GM12878 (cell line): Measurements from ENCODE around the gene E2F2. TPM values are rescaled to one million over a fixed set of nuclear protein-coding genes. Genes with fewer than 3 reads are reported as not detected.

ENCODE experiments used
- ATAC-seq: fragments of 200-7000 bp; cut with Tn5 transposase; 3 replicates; pipeline ENCODE4 v1.9.1; 2020; ENCODE audit warnings: mild to moderate bottlenecking, moderate library complexity
- BruUV-seq: library from RNA; stranded (reverse); fragments of 400-500 nt; replicated peaks from 2 replicates; lab custom pipeline; 2021; lab: Mats Ljungman, UMichigan
- CTCF ChIA-PET: fragments of 300-600 bp; sonication (Branson Sonifier 250); formaldehyde crosslinking; extraction: SDS; loops from one replicate; lab custom pipeline; 2021; ENCODE audit warnings: inconsistent platforms; lab: Yijun Ruan, JAX
- POLR2A ChIA-PET: fragments of 350-600 bp; formaldehyde crosslinking; extraction: SDS; loops from one replicate; lab custom pipeline; 2021; ENCODE audit warnings: inconsistent platforms; lab: Charles Lee
- RAD21 ChIA-PET: fragments of 300-600 bp; sonication (Branson Sonifier 250); formaldehyde crosslinking; loops from one replicate; lab custom pipeline; 2023; ENCODE audit warnings: antibody characterized with exemption; ENCODE audit not compliant: unreplicated experiment; lab: Charles Lee
- SMC1A ChIA-PET: fragments of 300-600 bp; sonication (Branson Sonifier 250); formaldehyde crosslinking; loops from one replicate; lab custom pipeline; 2023; ENCODE audit not compliant: unreplicated experiment, uncharacterized antibody; lab: Charles Lee
- DNase-seq: peaks from one replicate; pipeline ENCODE4 v3.0.0-alpha.2; 2011; ENCODE audit warnings: low read depth, low spot score
- FAIRE-seq: peaks from 3 replicates; lab custom pipeline; 2011; peaks lifted over from hg19 to GRCh38; lab: Jason Lieb, UNC
- H2AFZ ChIP-seq: 2 replicates; pipeline ENCODE4 v1.6.0; 2011; ENCODE audit warnings: low read depth, low read length, control low read depth; ENCODE audit not compliant: control insufficient read depth
- H3K27ac ChIP-seq: 2 replicates; pipeline ENCODE4 v1.5.1; 2011; ENCODE audit warnings: control low read depth; ENCODE audit not compliant: control insufficient read depth, insufficient read depth
- H3K27me3 ChIP-seq, 2 experiments: replicated peaks in 1 of 2; 2 replicates each; pipeline versions ENCODE4 v1.6.0 to v1.6.1; 2011; ENCODE audit warnings: low read length in 1 of 2; ENCODE audit not compliant: control insufficient read depth in 2 of 2, insufficient read depth in 2 of 2
- H3K36me3 ChIP-seq, 2 experiments: 2 replicates each; pipeline ENCODE4 v1.5.1; 2011; ENCODE audit warnings: low read length in 1 of 2; ENCODE audit not compliant: control insufficient read depth in 2 of 2, insufficient read depth in 2 of 2
- H3K4me1 ChIP-seq: 2 replicates; pipeline ENCODE4 v1.6.1; 2011; ENCODE audit warnings: mild to moderate bottlenecking, low read length, moderate library complexity, mixed read lengths; ENCODE audit not compliant: control insufficient read depth, insufficient read depth
- H3K4me2 ChIP-seq: 2 replicates; pipeline ENCODE4 v1.6.0; 2011; ENCODE audit warnings: control low read depth; ENCODE audit not compliant: control insufficient read depth, insufficient read depth
- H3K4me3 ChIP-seq: fragments of 200-600 bp; sonication (generic); 2 replicates; pipeline ENCODE4 v1.5.1; 2016
- H3K79me2 ChIP-seq: 2 replicates; pipeline ENCODE4 v1.6.0; 2011; ENCODE audit warnings: low read length; ENCODE audit not compliant: control insufficient read depth, insufficient read depth
- H3K9ac ChIP-seq: 2 replicates; pipeline ENCODE4 v1.8.0; 2011; ENCODE audit warnings: low read length, control low read depth, mixed read lengths; ENCODE audit not compliant: control insufficient read depth, insufficient read depth
- H3K9me3 ChIP-seq: replicated peaks from 3 replicates; pipeline ENCODE4 v1.5.1; 2011; ENCODE audit warnings: mild to moderate bottlenecking, low read length; ENCODE audit not compliant: control insufficient read depth, insufficient read depth
- H4K20me1 ChIP-seq: 2 replicates; pipeline ENCODE4 v1.6.0; 2011; ENCODE audit not compliant: control insufficient read depth, insufficient read depth
- E2F4 ChIP-seq: IDR thresholded peaks from 2 replicates; pipeline ENCODE4 v1.6.1; 2012; ENCODE audit warnings: low read depth, low read length, improper control_type of control experiment
- MTA3 ChIP-seq: IDR thresholded peaks from 2 replicates; pipeline ENCODE4 v1.6.1; 2012; ENCODE audit warnings: low read length, inconsistent platforms, borderline replicate concordance
- NBN ChIP-seq: fragments of 450-650 bp; IDR thresholded peaks from 2 replicates; pipeline ENCODE4 v1.6.1; 2016
- NR2C2 ChIP-seq: IDR thresholded peaks from 2 replicates; pipeline ENCODE4 v1.6.1; 2011; ENCODE audit warnings: borderline replicate concordance, low read depth; ENCODE audit not compliant: control insufficient read depth, insufficient read length
- POLR2AphosphoS2 ChIP-seq: IDR thresholded peaks from 2 replicates; pipeline ENCODE4 v1.6.1; 2011; ENCODE audit warnings: low read depth, mild to moderate bottlenecking, low read length, improper control_type of control experiment, moderate library complexity
- RCOR1 ChIP-seq: conservative IDR thresholded peaks from 2 replicates; pipeline ENCODE4 v1.6.1; 2012; ENCODE audit warnings: low read depth, low read length, improper control_type of control experiment
- SUZ12 ChIP-seq: fragments of 200-600 bp; sonication (generic); IDR thresholded peaks from one replicate; pipeline ENCODE4 v1.6.1; 2018; ENCODE audit warnings: antibody characterized with exemption, mild to moderate bottlenecking; ENCODE audit not compliant: unreplicated experiment
- WGBS: methylation state at CpG from one replicate; pipeline ENCODE4 v1.1.6; 2016; ENCODE audit warnings: low lambda C conversion rate; ENCODE audit not compliant: insufficient replicate concordance, insufficient coverage; ENCODE audit errors: missing lambda C conversion rate; 5-methylcytosine and 5-hydroxymethylcytosine counted together
- in situ Hi-C: fragments of 300-500 bp; cut with MboI; formaldehyde crosslinking; loops from 9 replicates; pipeline ENCODE4 v1.14.3; 2018; ENCODE audit warnings: mixed read lengths
- intact Hi-C: fragments of 100-400 bp; cut with micrococcal nuclease; formaldehyde crosslinking; loops from one replicate; pipeline ENCODE4 v1.14.2; 2022; ENCODE audit not compliant: unreplicated experiment
- polyA plus RNA-seq, 11 experiments: library from polyadenylated mRNA; depleted of rRNA in 4 of 11; unstranded in 6 of 11; stranded (reverse) in 5 of 11; fragments of >200 nt; fragmentation: Nextera tagmentation in 4 of 11; fragmentation: Illumina TruSeq in 1 of 11; extraction: Ambion mirVana in 4 of 11; extraction: Trizol in 1 of 11; gene quantifications; 1 replicate in 1 of 11; 2 replicates in 10 of 11; pipeline versions ENCODE4 v1.2.1 to v1.2.3, GENCODE V29; 2011 to 2016; ENCODE audit warnings: inconsistent platforms in 2 of 11, missing spikeins in 2 of 11, low read depth in 1 of 11
- total RNA-seq, 4 experiments: library from RNA; depleted of rRNA in 3 of 4; stranded (reverse); fragments of >200 nt in 3 of 4; fragmentation: Illumina TruSeq in 1 of 4; extraction: Trizol in 1 of 4; gene quantifications; 2 replicates each; pipeline versions ENCODE4 v1.2.1 to v1.2.3, GENCODE V29; 2013 to 2021
- TF ChIP-seq, protein P1 (sequence below): IDR thresholded peaks from 2 replicates; pipeline ENCODE4 v1.6.1; 2011; ENCODE audit warnings: borderline replicate concordance, low read depth, mild to moderate bottlenecking, moderate library complexity, low read length; ENCODE audit not compliant: insufficient read depth, poor library complexity, severe bottlenecking
- TF ChIP-seq, protein P2 (sequence below): fragments of 450-650 bp; IDR thresholded peaks from 2 replicates; pipeline ENCODE4 v1.6.1; 2014; ENCODE audit warnings: mild to moderate bottlenecking

Gene E2F2
- total and polyA plus RNA-seq, 10 of the 15 experiments (the other 5 are each of a cell fraction or from before 2014, with no cell fraction given): 3.8 to 27.2 (median 14.6) TPM

DNA sequence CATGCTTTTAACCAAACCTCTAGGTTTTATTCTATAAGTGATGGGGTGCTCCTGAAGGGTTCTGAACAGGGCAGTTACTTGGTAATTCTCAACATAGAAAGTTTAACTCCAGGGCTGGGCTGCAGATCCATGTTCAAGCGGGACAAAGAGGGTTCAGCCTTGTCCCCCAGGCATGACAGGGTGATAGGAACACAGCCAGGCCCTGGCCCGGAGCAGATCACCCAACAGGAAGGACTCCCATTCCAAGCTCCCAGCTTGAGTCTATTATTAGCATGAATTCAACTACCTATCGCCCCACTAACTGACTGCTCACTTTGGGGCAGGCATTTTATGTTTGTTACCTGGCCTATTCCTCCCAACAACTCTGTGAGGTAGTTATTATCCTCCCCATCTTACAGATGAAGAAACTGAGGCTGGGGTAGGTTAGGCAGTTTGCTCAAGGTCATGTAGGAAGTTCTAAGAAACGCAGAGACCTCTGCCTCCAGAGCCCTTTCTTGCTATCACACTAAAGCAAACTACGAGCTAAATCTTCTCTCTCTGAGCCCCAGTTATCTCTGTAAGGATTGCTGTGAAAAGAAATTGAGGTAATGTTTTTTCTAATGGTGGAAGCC is 61.6 kb downstream of the E2F2 start:
- Histone ChIP-seq H3K79me2 (no peaks in the 10 kb centered on the region), H3K36me3 (no peaks in the 10 kb centered on the region), H3K27ac (no peak overlapping the region), H3K9ac (no peak overlapping the region), H2AFZ (no peak overlapping the region), H3K4me1 (no peaks in the 10 kb centered on the region), H3K4me2 (no peak overlapping the region), H3K4me3 (no peak overlapping the region), H3K9me3 (no peaks in the 10 kb centered on the region), H3K27me3 (peaks cover 0 to 2% of the 10 kb centered on the region in 2 experiments; a peak in 1 of 4 replicates), H4K20me1 (no peaks in the 10 kb centered on the region)
- WGBS: 29% methylated on average over 5 of the region's 5 CpGs
- SMC1A ChIA-PET: no interaction called here
- no TSS peak for BruUV-seq
- in situ Hi-C loops (no loop called here), intact Hi-C loops (no loop called here)
- RAD21 ChIA-PET: no interaction called here
- CTCF ChIA-PET: interaction anchor here (1.4 kb wide), 1 partner anchor 28 kb away, joined by 6 read pairs; no protein-coding TSS in a partner anchor
- no peak for DNase-seq
- no peak for ATAC-seq
- FAIRE-seq: no peak
- POLR2A ChIA-PET: no interaction called here
- no peak for TF ChIP-seq NBN
- TF ChIP-seq, protein P1, sequence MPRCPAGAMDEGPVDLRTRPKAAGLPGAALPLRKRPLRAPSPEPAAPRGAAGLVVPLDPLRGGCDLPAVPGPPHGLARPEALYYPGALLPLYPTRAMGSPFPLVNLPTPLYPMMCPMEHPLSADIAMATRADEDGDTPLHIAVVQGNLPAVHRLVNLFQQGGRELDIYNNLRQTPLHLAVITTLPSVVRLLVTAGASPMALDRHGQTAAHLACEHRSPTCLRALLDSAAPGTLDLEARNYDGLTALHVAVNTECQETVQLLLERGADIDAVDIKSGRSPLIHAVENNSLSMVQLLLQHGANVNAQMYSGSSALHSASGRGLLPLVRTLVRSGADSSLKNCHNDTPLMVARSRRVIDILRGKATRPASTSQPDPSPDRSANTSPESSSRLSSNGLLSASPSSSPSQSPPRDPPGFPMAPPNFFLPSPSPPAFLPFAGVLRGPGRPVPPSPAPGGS: no peak
- TF ChIP-seq POLR2AphosphoS2: no peak
- TF ChIP-seq RCOR1: no peak
- no peak for TF ChIP-seq MTA3
- no peak for TF ChIP-seq E2F4
- TF ChIP-seq, protein P2, sequence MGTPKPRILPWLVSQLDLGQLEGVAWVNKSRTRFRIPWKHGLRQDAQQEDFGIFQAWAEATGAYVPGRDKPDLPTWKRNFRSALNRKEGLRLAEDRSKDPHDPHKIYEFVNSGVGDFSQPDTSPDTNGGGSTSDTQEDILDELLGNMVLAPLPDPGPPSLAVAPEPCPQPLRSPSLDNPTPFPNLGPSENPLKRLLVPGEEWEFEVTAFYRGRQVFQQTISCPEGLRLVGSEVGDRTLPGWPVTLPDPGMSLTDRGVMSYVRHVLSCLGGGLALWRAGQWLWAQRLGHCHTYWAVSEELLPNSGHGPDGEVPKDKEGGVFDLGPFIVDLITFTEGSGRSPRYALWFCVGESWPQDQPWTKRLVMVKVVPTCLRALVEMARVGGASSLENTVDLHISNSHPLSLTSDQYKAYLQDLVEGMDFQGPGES: no peak
- TF ChIP-seq NR2C2: no peak
- TF ChIP-seq SUZ12: no peak
